Endothelial cell of umbilical vein (primary cell): Measurements from ENCODE around the gene ARMC8. TPM values are rescaled to one million over a fixed set of nuclear protein-coding genes. Genes with fewer than 3 reads are reported as not detected.

Experiments used
- BruUV-seq: library from RNA; stranded (reverse); fragments of 400-500 nt; replicated peaks from 2 replicates; lab custom pipeline; 2021; lab: Mats Ljungman, UMichigan
- CTCF ChIA-PET: fragments of 300-600, 350-600 bp; sonication (Branson Sonifier 250); formaldehyde crosslinking; loops from one replicate; lab custom pipeline; 2021; ENCODE audit warnings: antibody characterized with exemption, inconsistent platforms; lab: Charles Lee
- POLR2A ChIA-PET: fragments of 300-600, 350-600 bp; sonication (Branson Sonifier 250); formaldehyde crosslinking; loops from one replicate; lab custom pipeline; 2021; ENCODE audit warnings: antibody characterized with exemption, inconsistent platforms; lab: Charles Lee
- DNase-seq: peaks from one replicate; pipeline ENCODE4 v3.0.0-alpha.2; 2011; ENCODE audit warnings: low read depth, low spot score
- FAIRE-seq: peaks from 2 replicates; lab custom pipeline; 2011; peaks lifted over from hg19 to GRCh38; lab: Jason Lieb, UNC
- H2AFZ ChIP-seq: 2 replicates; pipeline ENCODE4 v1.6.0; 2012; ENCODE audit warnings: low read depth, low read length, control low read depth, inconsistent platforms
- H3K27ac ChIP-seq: 2 replicates; pipeline ENCODE4 v1.5.1; 2011; ENCODE audit warnings: low read depth, mild to moderate bottlenecking, control low read depth, low read length, moderate library complexity; ENCODE audit not compliant: insufficient read depth
- H3K27me3 ChIP-seq, 2 experiments: 2 replicates each; pipeline versions ENCODE4 v1.6.0 to v1.6.1; 2011; ENCODE audit warnings: low read length in 2 of 2, mixed read lengths in 1 of 2; ENCODE audit not compliant: control insufficient read depth in 2 of 2, insufficient read depth in 2 of 2
- H3K36me3 ChIP-seq, 2 experiments: 2 replicates in 1 of 2; 3 replicates in 1 of 2; pipeline ENCODE4 v1.5.1; 2011; ENCODE audit warnings: low read length in 2 of 2, mild to moderate bottlenecking in 1 of 2, moderate library complexity in 1 of 2; ENCODE audit not compliant: control insufficient read depth in 2 of 2, insufficient read depth in 2 of 2; ENCODE audit errors: extremely low read depth in 1 of 2
- H3K4me1 ChIP-seq: 3 replicates; pipeline ENCODE4 v1.5.1; 2011; ENCODE audit warnings: mild to moderate bottlenecking, low read length; ENCODE audit not compliant: control insufficient read depth, insufficient read depth; ENCODE audit errors: extremely low read depth
- H3K4me2 ChIP-seq: 2 replicates; pipeline ENCODE4 v1.6.1; 2011; ENCODE audit warnings: low read length, control low read depth, mixed read lengths; ENCODE audit not compliant: insufficient read depth
- H3K4me3 ChIP-seq, 3 experiments: fragments of 200-600 bp in 1 of 3; sonication (generic), shearing (Covaris generic) in 1 of 3; replicated peaks in 1 of 3; 2 replicates each; pipeline ENCODE4 v1.5.1; 2011 to 2016; ENCODE audit warnings: control low read depth in 3 of 3, low read length in 3 of 3, mild to moderate bottlenecking in 2 of 3, inconsistent platforms in 1 of 3, low read depth in 1 of 3, moderate library complexity in 1 of 3; ENCODE audit not compliant: insufficient read depth in 1 of 3
- H3K79me2 ChIP-seq: 2 replicates; pipeline ENCODE4 v1.6.0; 2012; ENCODE audit warnings: low read length, inconsistent platforms; ENCODE audit not compliant: control insufficient read depth, insufficient read depth
- H3K9ac ChIP-seq: replicated peaks from 2 replicates; pipeline ENCODE3; 2011; ENCODE audit warnings: low read length, control low read depth; ENCODE audit not compliant: insufficient read depth; ENCODE audit errors: extremely low read depth
- H3K9me1 ChIP-seq: replicated peaks from 3 replicates; pipeline ENCODE4 v1.6.0; 2011; ENCODE audit warnings: mild to moderate bottlenecking, low read length; ENCODE audit not compliant: control insufficient read depth, insufficient read depth; ENCODE audit errors: extremely low read depth
- H3K9me3 ChIP-seq: replicated peaks from 2 replicates; pipeline ENCODE4 v1.5.1; 2012; ENCODE audit warnings: low read length, inconsistent platforms; ENCODE audit not compliant: control insufficient read depth, insufficient read depth
- H4K20me1 ChIP-seq: replicated peaks from 2 replicates; pipeline ENCODE3; 2011; ENCODE audit warnings: mild to moderate bottlenecking, low read length; ENCODE audit not compliant: control insufficient read depth, insufficient read depth; ENCODE audit errors: extremely low read depth
- CTCF ChIP-seq, 2 donors: IDR thresholded peaks; 1 replicate in 1 of 2; 2 replicates in 1 of 2; pipeline ENCODE4 v1.5.1; 2011; ENCODE audit warnings: low read length in 2 of 2, mild to moderate bottlenecking in 2 of 2, moderate library complexity in 2 of 2, control low read depth in 1 of 2, inconsistent platforms in 1 of 2, low read depth in 1 of 2; ENCODE audit not compliant: insufficient read depth in 1 of 2; ENCODE audit errors: extremely low read depth in 1 of 2
- EZH2 ChIP-seq: IDR thresholded peaks from 2 replicates; pipeline ENCODE4 v1.6.1; 2012; ENCODE audit warnings: borderline replicate concordance, low read depth, mild to moderate bottlenecking, moderate library complexity, low read length, inconsistent platforms; ENCODE audit not compliant: severe bottlenecking
- FOS ChIP-seq: IDR thresholded peaks from 2 replicates; pipeline ENCODE4 v1.6.1; 2011; ENCODE audit warnings: mild to moderate bottlenecking, low read length, moderate library complexity, borderline replicate concordance; ENCODE audit not compliant: insufficient read depth
- GATA2 ChIP-seq: IDR thresholded peaks from 2 replicates; pipeline ENCODE4 v1.7.0; 2011; ENCODE audit warnings: low read depth, mild to moderate bottlenecking, moderate library complexity, mixed read lengths, low read length; ENCODE audit not compliant: insufficient read length, insufficient read depth
- JUN ChIP-seq: IDR thresholded peaks from 2 replicates; pipeline ENCODE4 v1.6.1; 2011; ENCODE audit warnings: borderline replicate concordance, low read depth; ENCODE audit not compliant: insufficient read length, insufficient read depth
- MAX ChIP-seq: IDR thresholded peaks from 2 replicates; pipeline ENCODE4 v1.6.1; 2011; ENCODE audit not compliant: insufficient read depth, insufficient read length
- MYC ChIP-seq: IDR thresholded peaks from one replicate; pipeline ENCODE4 v1.6.1; 2011; ENCODE audit warnings: mild to moderate bottlenecking, low read depth, low read length
- POLR2A ChIP-seq: IDR thresholded peaks from 2 replicates; pipeline ENCODE4 v1.6.1; 2012; ENCODE audit warnings: low read depth, mild to moderate bottlenecking, control low read depth, low read length
- POLR2AphosphoS5 ChIP-seq: IDR thresholded peaks from 2 replicates; pipeline ENCODE4 v1.6.1; 2012; ENCODE audit warnings: low read depth, mild to moderate bottlenecking, control low read depth, low read length, moderate library complexity; ENCODE audit not compliant: insufficient read depth
- dilution Hi-C: fragments of 300-500 bp; cut with MboI; formaldehyde crosslinking; loops from one replicate; pipeline ENCODE4 v1.15.0; 2019; ENCODE audit warnings: low sequenced_read_pairs; ENCODE audit not compliant: extremely low pct_ligation_motif_present
- intact Hi-C: fragments of 100-400 bp; cut with micrococcal nuclease; formaldehyde crosslinking; loops from one replicate; pipeline ENCODE4 v1.10.0; 2022
- polyA plus RNA-seq, 4 experiments: library from polyadenylated mRNA; depleted of rRNA in 3 of 4; stranded (reverse) in 3 of 4; unstranded in 1 of 4; fragments of >200 nt; gene quantifications; 2 replicates each; pipeline versions ENCODE4 v1.2.1 to v1.2.3, GENCODE V29; 2011 to 2012; ENCODE audit warnings: missing spikeins in 1 of 4
- total RNA-seq: library from RNA; stranded (reverse); gene quantifications from 2 replicates; pipeline ENCODE4 v1.2.3, GENCODE V29; 2021

Gene ARMC8
- total and polyA plus RNA-seq, 2 donors (not counting 3 experiments of a cell fraction or from before 2014, with no cell fraction given), result 39.6 to 46.0 TPM

DNA sequence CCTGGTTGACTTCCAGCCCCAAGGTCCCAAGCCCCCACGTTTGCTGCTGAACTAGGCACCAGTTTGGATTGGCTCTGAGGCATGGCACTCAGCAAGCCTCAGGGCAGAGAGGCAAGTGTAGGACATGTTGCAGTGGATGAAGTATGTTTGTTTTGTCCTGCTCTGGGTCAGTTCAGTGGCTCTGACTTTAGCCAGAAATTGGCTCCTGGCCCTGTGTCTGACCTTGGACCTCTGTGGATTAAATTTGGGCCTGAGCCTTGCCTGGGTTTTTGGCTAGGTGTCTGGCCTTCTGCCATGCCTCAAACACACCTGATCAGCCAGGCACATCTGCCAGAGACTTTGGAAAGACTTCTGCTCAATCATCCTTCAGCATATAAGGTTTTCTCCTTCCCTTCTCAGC is 157.7 kb downstream of the ARMC8 start:
- intact Hi-C loops, result loop anchor here (5.0 to 10.0 kb wide), 2 partner anchors 227 to 600 kb away; partner anchors contain the start of genes DZIP1L, FOXL2 and FOXL2NB
- DNase-seq, result no peak
- no peak overlapping the region for H3K27ac ChIP-seq
- no peak for TF ChIP-seq GATA2
- no peak for TF ChIP-seq MYC
- no peak for TF ChIP-seq MAX
- no peak for TF ChIP-seq CTCF (IDR thresholded peaks at IDR 0.05; ENCODE audit: extremely low read depth in 1 of 2, insufficient read depth in 1 of 2, low read depth in 1 of 2, low read length in 2 of 2)
- TF ChIP-seq FOS, result no peak
- no peak for TF ChIP-seq POLR2A
- TF ChIP-seq JUN, result no peak
- no peak for TF ChIP-seq POLR2AphosphoS5
- no peak for TF ChIP-seq EZH2
- H3K79me2 ChIP-seq, result no peaks in the 10 kb centered on the region
- BruUV-seq, result no TSS peak
- no peak overlapping the region for H3K4me3 ChIP-seq
- ChIA-PET CTCF (no interaction called here), POLR2A (no interaction called here)
- H2AFZ ChIP-seq, result no peak overlapping the region
- peaks cover 1% of the 10 kb centered on the region for H3K4me1 ChIP-seq
- dilution Hi-C loops, result no loop called here
- FAIRE-seq, result no peak
- H3K9ac ChIP-seq, result no peak overlapping the region
- H3K4me2 ChIP-seq, result no peak overlapping the region
- no peaks in the 10 kb centered on the region for H3K9me3 ChIP-seq
- peaks cover 0 to 2% of the 10 kb centered on the region in 2 experiments for H3K27me3 ChIP-seq
- no peaks in the 10 kb centered on the region for H4K20me1 ChIP-seq
- H3K9me1 ChIP-seq, result no peaks in the 10 kb centered on the region
- no peaks in the 10 kb centered on the region for H3K36me3 ChIP-seq

Other genes starting within 250 kb of the ARMC8 start
- gene CLDN18, start 177.1 kb upstream of the ARMC8 start, total RNA-seq, result not detected in 2 replicates
- not detected in 2 replicates for gene CLDN18, start 177.1 kb upstream of the ARMC8 start, polyA plus RNA-seq
- gene DZIP1L, start 71.7 kb upstream of the ARMC8 start, total RNA-seq, result 14.6 and 17.9 TPM in 2 replicates
- gene DZIP1L, start 71.7 kb upstream of the ARMC8 start, polyA plus RNA-seq, result 3.0 and 4.1 TPM in 2 replicates
- not detected in 2 replicates for gene A4GNT, start 54.9 kb upstream of the ARMC8 start, total RNA-seq
- not detected in 2 replicates for gene A4GNT, start 54.9 kb upstream of the ARMC8 start, polyA plus RNA-seq
- gene DBR1, start 12.4 kb upstream of the ARMC8 start, total RNA-seq, result 16.5 and 17.8 TPM in 2 replicates
- gene DBR1, start 12.4 kb upstream of the ARMC8 start, polyA plus RNA-seq, result 8.3 and 10.3 TPM in 2 replicates
- not detected in 2 replicates for gene NME9, start 142.6 kb downstream of the ARMC8 start, total RNA-seq
- 0.08 TPM in 1 of 2 replicates, not detected in the other for gene NME9, start 142.6 kb downstream of the ARMC8 start, polyA plus RNA-seq
- 15.5 and 16.5 TPM in 2 replicates for gene MRAS, start 161.3 kb downstream of the ARMC8 start, total RNA-seq
- gene MRAS, start 161.3 kb downstream of the ARMC8 start, polyA plus RNA-seq, result 9.4 and 14.6 TPM in 2 replicates
- gene ESYT3, start 247.3 kb downstream of the ARMC8 start, total RNA-seq, result not detected in 2 replicates
- gene ESYT3, start 247.3 kb downstream of the ARMC8 start, polyA plus RNA-seq, result not detected in 2 replicates